Dermis blood vessel endothelial cell (primary cell): ENCODE results near the gene EIF4ENIF1. TPM values are rescaled to one million over a fixed set of nuclear protein-coding genes. Genes with fewer than 3 reads are reported as not detected.
A peak's percentile ranks its signal among the peaks of the same experiment; 100 is the strongest.
"Not testable (repeated sequence)": the region's sequence is repeated elsewhere in the genome, so short reads cannot be mapped to it uniquely, and the experiment has no call there.

Experiments used
- DNase-seq: peaks from one replicate; pipeline ENCODE4 v3.0.0; 2010
- total RNA-seq: library from RNA; depleted of rRNA; stranded (reverse); fragments of >200 nt; gene quantifications from 2 replicates; pipeline ENCODE4 v1.2.3, GENCODE V29; 2014

EIF4ENIF1 gene
- total RNA-seq, 1 donor from 2014 or later, result 11.2 TPM

- DNase-seq, result no peak
Observed at GRCh38 chr22:31442768-31443489, 46.7 kb downstream of the EIF4ENIF1 start.

GRCh38 chr22:31441652-31442051 is 48.0 kb downstream of the EIF4ENIF1 start:
- no peak for DNase-seq

GRCh38 chr22:31440681-31441080 is 49.0 kb downstream of the EIF4ENIF1 start:
- no peak for DNase-seq

- DNase-seq, result no peak
Observed at GRCh38 chr22:31439808-31440207, 49.8 kb downstream of the EIF4ENIF1 start.

- DNase-seq, result no peak
Observed at GRCh38 chr22:31436132-31436531, 53.5 kb downstream of the EIF4ENIF1 start.

GRCh38 chr22:31431950-31432349 is 57.7 kb downstream of the EIF4ENIF1 start:
- DNase-seq, result no peak

- DNase-seq, result no peak
Observed at GRCh38 chr22:31425331-31426050, 64.2 kb downstream of the EIF4ENIF1 start.

- not testable (repeated sequence) for DNase-seq
Observed at GRCh38 chr22:31402350-31402749, 87.3 kb downstream of the EIF4ENIF1 start.

- peak; percentile 38 for DNase-seq
Observed at GRCh38 chr22:31400023-31400397, 89.6 kb downstream of the EIF4ENIF1 start.

- DNase-seq, result peak; percentile 97
Observed at GRCh38 chr22:31399211-31400022, 90.2 kb downstream of the EIF4ENIF1 start, which contains the start of gene DRG1. Gene DRG1 (plus strand): TSS chr22:31399604. CDS start chr22:31399684, 80 bp downstream.

- DNase-seq, result no peak
Observed at GRCh38 chr22:31398231-31398630, 91.4 kb downstream of the EIF4ENIF1 start.

GRCh38 chr22:31394326-31394725 is 95.3 kb downstream of the EIF4ENIF1 start:
- DNase-seq, result no peak

GRCh38 chr22:31393893-31394292 is 95.7 kb downstream of the EIF4ENIF1 start:
- DNase-seq, result no peak

Other genes with a start within 250 kb of the EIF4ENIF1 start
- 15.4 and 17.2 TPM in 2 replicates for gene PIK3IP1, start 197.4 kb downstream of the EIF4ENIF1 start, total RNA-seq
- 17.0 and 20.3 TPM in 2 replicates for gene PATZ1, start 143.5 kb downstream of the EIF4ENIF1 start, total RNA-seq
- 53.0 and 75.7 TPM in 2 replicates for gene DRG1, start 90.2 kb downstream of the EIF4ENIF1 start, total RNA-seq
- 17.9 and 23.6 TPM in 2 replicates for gene SFI1, start 6.7 kb upstream of the EIF4ENIF1 start, total RNA-seq
- gene PISD, start 172.4 kb upstream of the EIF4ENIF1 start, total RNA-seq, result 52.6 and 58.3 TPM in 2 replicates